ENCODE data around the gene ZNF862. TPM values are rescaled to one million over a fixed set of nuclear protein-coding genes. Genes with fewer than 3 reads are reported as not detected.

ZNF862 gene
- total RNA-seq, 1 donor from 2014 or later, result 8.0 TPM

GRCh38 chr7:149815661-149816266 is 22.4 kb upstream of the ZNF862 start:
- no peak overlapping the region for H3K4me3 ChIP-seq (ENCODE audit: low read depth, low read length)
- DNase-seq (ENCODE audit: low read depth), result no peak
- TF ChIP-seq, protein P1, sequence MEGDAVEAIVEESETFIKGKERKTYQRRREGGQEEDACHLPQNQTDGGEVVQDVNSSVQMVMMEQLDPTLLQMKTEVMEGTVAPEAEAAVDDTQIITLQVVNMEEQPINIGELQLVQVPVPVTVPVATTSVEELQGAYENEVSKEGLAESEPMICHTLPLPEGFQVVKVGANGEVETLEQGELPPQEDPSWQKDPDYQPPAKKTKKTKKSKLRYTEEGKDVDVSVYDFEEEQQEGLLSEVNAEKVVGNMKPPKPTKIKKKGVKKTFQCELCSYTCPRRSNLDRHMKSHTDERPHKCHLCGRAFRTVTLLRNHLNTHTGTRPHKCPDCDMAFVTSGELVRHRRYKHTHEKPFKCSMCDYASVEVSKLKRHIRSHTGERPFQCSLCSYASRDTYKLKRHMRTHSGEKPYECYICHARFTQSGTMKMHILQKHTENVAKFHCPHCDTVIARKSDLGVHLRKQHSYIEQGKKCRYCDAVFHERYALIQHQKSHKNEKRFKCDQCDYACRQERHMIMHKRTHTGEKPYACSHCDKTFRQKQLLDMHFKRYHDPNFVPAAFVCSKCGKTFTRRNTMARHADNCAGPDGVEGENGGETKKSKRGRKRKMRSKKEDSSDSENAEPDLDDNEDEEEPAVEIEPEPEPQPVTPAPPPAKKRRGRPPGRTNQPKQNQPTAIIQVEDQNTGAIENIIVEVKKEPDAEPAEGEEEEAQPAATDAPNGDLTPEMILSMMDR (conservative IDR thresholded peaks at IDR 0.05; ENCODE audit: low read depth, low read length), result no peak

GRCh38 chr7:149816267-149816751 is 21.9 kb upstream of the ZNF862 start:
- TF ChIP-seq, protein P1 (conservative IDR thresholded peaks at IDR 0.05; ENCODE audit: low read depth, low read length), result no peak
- DNase-seq (ENCODE audit: low read depth), result no peak
- no peak overlapping the region for H3K4me3 ChIP-seq (ENCODE audit: low read depth, low read length)

DNA sequence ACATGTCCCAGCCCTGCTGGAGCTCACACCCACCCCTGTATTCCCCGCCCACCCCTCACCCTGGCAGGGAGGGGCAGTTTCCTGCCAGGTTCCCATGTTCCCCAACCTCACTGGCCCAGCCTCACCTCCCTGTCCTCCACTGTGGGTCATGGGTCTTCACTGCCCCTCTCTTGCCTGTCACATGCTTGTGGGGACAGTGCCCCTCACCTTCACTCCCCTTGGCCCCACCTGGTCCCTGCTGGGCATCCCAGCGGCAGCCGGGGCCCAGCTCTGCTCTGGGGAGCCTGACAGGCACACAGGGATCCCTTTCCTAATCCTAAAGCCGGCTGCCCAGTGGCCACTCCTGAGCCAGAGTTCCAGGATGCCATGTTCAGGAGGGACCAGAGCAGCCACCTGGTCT is 21.4 kb upstream of the ZNF862 start:
- DNase-seq (ENCODE audit: low read depth), result no peak
- no peak overlapping the region for H3K4me3 ChIP-seq (ENCODE audit: low read depth, low read length)
- TF ChIP-seq, protein P1 (conservative IDR thresholded peaks at IDR 0.05; ENCODE audit: low read depth, low read length), result no peak

DNA sequence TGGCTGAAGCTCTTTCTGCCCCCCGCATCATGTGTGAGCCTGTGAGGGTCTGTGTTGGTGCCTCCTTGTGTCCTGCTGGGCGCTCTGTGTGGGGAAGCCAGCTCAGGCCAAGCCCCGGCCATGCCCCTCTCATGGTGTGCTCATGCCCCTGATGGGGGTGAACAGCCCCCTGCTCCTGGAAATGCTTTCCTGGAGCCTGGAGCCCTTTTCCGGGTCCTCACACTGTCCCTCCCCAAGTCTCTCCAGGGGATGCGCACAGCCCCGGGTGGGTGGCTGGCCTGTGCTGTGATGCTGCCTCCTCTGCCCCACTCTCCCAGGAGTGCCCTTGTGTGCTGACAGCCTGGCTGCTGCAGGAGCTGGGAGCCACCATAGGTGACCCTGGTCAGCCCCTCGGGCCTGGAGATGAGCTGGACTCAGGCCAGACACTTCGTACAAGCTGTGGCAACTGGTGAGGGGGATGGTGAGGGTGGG is 20.8 kb upstream of the ZNF862 start:
- TF ChIP-seq, protein P1 (conservative IDR thresholded peaks at IDR 0.05; ENCODE audit: low read depth, low read length), result no peak
- DNase-seq (ENCODE audit: low read depth), result no peak
- H3K4me3 ChIP-seq (ENCODE audit: low read depth, low read length), result no peak overlapping the region

- H3K4me3 ChIP-seq (ENCODE audit: low read depth, low read length), result no peak overlapping the region
- no peak for DNase-seq (ENCODE audit: low read depth)
- TF ChIP-seq, protein P1 (conservative IDR thresholded peaks at IDR 0.05; ENCODE audit: low read depth, low read length), result no peak
These were observed 20.2 kb upstream of the ZNF862 start for GRCh38 chr7:149817836-149818535.

DNA sequence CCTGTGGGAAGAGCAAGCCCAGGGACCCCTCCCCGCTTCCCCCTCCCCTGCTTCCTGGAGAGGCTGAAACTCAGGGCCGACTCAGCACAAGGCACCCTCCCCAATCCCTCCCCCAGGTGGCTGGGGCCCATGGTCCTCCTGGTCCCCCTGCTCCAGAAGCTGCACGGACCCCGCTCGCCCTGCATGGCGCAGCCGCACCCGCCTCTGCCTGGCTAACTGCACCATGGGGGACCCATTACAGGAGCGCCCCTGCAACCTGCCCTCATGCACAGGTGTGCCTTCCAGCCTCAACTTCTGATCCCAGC is 19.7 kb upstream of the ZNF862 start:
- no peak for DNase-seq (ENCODE audit: low read depth)
- TF ChIP-seq, protein P1 (conservative IDR thresholded peaks at IDR 0.05; ENCODE audit: low read depth, low read length), result no peak
- H3K4me3 ChIP-seq (ENCODE audit: low read depth, low read length), result no peak overlapping the region

Data from epithelial cell of proximal tubule (primary cell).